ENCODE results near the gene FAM25C.
"Not testable (repeated sequence)": the region's sequence is repeated elsewhere in the genome, so short reads cannot be mapped to it uniquely, and the experiment has no call there.

- not testable (repeated sequence) for TF ChIP-seq CTCF, EP300, POLR2AphosphoS5, POLR2A (IDR thresholded peaks at IDR 0.05)
These were observed 52.2 kb downstream of the FAM25C start for GRCh38 chr10:47947424-47947823.

Data from upper lobe of left lung (tissue), 4 donors.